Esophagus muscularis mucosa (tissue), 4 donors: ENCODE data around the gene PPP1R27. TPM values are rescaled to one million over a fixed set of nuclear protein-coding genes. Genes with fewer than 3 reads are reported as not detected.

Source experiments
- DNase-seq: peaks from one replicate; pipeline ENCODE4 v3.0.0-alpha.2; 2017; ENCODE audit errors: extremely low spot score
- H3K27ac ChIP-seq, 4 donors: fragments of 200-600 bp; sonication (generic); replicated peaks in 1 of 4; 1 replicate in 3 of 4; 2 replicates in 1 of 4; pipeline ENCODE4 v1.5.1; 2016 to 2019; ENCODE audit warnings: mild to moderate bottlenecking in 1 of 4
- H3K27me3 ChIP-seq, 4 donors: fragments of 200-600 bp; sonication (generic); one replicate each; pipeline versions ENCODE4 v1.5.1 to v1.6.0; 2016 to 2019
- H3K36me3 ChIP-seq, 4 donors: fragments of 200-600 bp; sonication (generic); one replicate each; pipeline ENCODE4 v1.5.1; 2016 to 2019
- H3K4me1 ChIP-seq, 4 donors: fragments of 200-600 bp; sonication (generic); one replicate each; pipeline ENCODE4 v1.5.1; 2016 to 2019
- H3K4me3 ChIP-seq, 4 donors: fragments of 200-600 bp; sonication (generic); 1 replicate in 2 of 4; 2 replicates in 2 of 4; pipeline ENCODE4 v1.5.1; 2016 to 2019; ENCODE audit warnings: mild to moderate bottlenecking in 4 of 4, moderate library complexity in 1 of 4
- H3K9me3 ChIP-seq, 4 donors: fragments of 200-600 bp; sonication (generic); 1 replicate in 3 of 4; 2 replicates in 1 of 4; pipeline ENCODE4 v1.5.1; 2016 to 2019
- EP300 ChIP-seq: sonication (generic); formaldehyde crosslinking; IDR thresholded peaks from one replicate; pipeline ENCODE4 v1.6.1; 2017; ENCODE audit warnings: antibody characterized with exemption
- POLR2A ChIP-seq: fragments of 450-650 bp; IDR thresholded peaks from one replicate; pipeline ENCODE4 v1.6.1; 2017; ENCODE audit warnings: antibody characterized with exemption, moderate library complexity, mild to moderate bottlenecking, low read depth
- POLR2AphosphoS5 ChIP-seq, 2 donors: sonication (generic); formaldehyde crosslinking; IDR thresholded peaks; one replicate each; pipeline ENCODE4 v1.6.1; 2017; ENCODE audit warnings: antibody characterized with exemption in 2 of 2
- WGBS: methylation state at CpG from one replicate; pipeline ENCODE4 v1.1.5; 2018; 5-methylcytosine and 5-hydroxymethylcytosine counted together
- intact Hi-C: fragments of 100-400 bp; cut with DNase I; formaldehyde crosslinking; loops from one replicate; pipeline ENCODE4 v1.15.1; 2023
- total RNA-seq, 4 donors: library from RNA; depleted of rRNA; stranded (reverse); fragments of >200 nt; gene quantifications; one replicate each; pipeline versions ENCODE4 v1.1.0 to v1.2.1, GENCODE V29; 2016
- TF ChIP-seq, protein P1 (sequence below), 3 experiments: fragments of 200-600 bp in 2 of 3; fragments of 450-650 bp in 1 of 3; sonication (generic) in 2 of 3; IDR thresholded peaks; one replicate each; pipeline ENCODE4 v1.5.1; 2017 to 2019; ENCODE audit warnings: antibody characterized with exemption in 3 of 3, mild to moderate bottlenecking in 2 of 3, moderate library complexity in 1 of 3

PPP1R27 gene
- total RNA-seq, 4 donors from 2014 or later: not detected

DNA sequence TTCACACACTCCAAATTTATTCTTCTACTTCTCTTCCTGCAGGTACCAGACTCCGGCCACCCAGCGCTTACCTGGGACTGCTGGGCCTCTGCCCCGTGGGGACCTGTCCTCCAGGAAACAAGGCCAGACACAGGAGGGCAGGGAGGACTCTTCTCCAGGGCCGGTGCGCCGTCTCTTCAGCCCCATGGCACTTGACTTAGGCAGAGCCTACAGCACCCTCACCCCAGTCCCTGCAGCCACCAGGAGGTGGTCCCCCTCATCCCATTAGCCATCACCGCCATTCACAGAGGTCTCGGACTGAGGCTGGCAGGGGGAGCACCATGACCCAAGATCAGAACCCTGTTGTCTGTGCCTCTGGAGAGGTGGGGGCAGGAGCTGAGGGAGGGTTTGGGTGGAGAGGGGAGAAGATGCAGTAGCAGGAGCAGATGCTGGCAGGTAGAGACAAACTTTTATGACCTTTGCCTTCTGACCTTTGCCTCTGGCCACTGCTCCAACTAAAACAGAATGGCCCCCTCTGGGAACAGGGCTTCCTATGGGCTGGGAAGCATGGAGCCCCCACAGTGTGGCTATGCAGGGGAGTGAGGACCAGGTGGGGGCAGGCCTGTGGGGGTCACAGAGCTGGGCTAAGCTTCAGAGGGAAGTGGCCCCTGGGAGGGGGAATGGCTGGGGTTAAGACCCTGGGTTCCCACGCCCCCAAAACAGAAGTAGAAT, 32.6 kb downstream of the PPP1R27 start:
- H3K27ac ChIP-seq: no peak overlapping the region
- no peaks in the 10 kb centered on the region for H3K36me3 ChIP-seq
- peaks cover 0 to 76% (median 37%) of the 10 kb centered on the region in 4 donors for H3K27me3 ChIP-seq
- intact Hi-C loops: no loop called here
- H3K4me1 ChIP-seq: peaks cover 12 to 24% (median 20%) of the 10 kb centered on the region in 4 donors
- H3K4me3 ChIP-seq: no peak overlapping the region
- no peak for DNase-seq
- TF ChIP-seq, protein P1, sequence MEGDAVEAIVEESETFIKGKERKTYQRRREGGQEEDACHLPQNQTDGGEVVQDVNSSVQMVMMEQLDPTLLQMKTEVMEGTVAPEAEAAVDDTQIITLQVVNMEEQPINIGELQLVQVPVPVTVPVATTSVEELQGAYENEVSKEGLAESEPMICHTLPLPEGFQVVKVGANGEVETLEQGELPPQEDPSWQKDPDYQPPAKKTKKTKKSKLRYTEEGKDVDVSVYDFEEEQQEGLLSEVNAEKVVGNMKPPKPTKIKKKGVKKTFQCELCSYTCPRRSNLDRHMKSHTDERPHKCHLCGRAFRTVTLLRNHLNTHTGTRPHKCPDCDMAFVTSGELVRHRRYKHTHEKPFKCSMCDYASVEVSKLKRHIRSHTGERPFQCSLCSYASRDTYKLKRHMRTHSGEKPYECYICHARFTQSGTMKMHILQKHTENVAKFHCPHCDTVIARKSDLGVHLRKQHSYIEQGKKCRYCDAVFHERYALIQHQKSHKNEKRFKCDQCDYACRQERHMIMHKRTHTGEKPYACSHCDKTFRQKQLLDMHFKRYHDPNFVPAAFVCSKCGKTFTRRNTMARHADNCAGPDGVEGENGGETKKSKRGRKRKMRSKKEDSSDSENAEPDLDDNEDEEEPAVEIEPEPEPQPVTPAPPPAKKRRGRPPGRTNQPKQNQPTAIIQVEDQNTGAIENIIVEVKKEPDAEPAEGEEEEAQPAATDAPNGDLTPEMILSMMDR (IDR thresholded peaks at IDR 0.05): no peak
- no peak for TF ChIP-seq POLR2A
- no peak for TF ChIP-seq POLR2AphosphoS5 (IDR thresholded peaks at IDR 0.05)
- no peak for TF ChIP-seq EP300
- no peaks in the 10 kb centered on the region for H3K9me3 ChIP-seq
- WGBS: 93% methylated on average over 8 of the region's 9 CpGs

DNA sequence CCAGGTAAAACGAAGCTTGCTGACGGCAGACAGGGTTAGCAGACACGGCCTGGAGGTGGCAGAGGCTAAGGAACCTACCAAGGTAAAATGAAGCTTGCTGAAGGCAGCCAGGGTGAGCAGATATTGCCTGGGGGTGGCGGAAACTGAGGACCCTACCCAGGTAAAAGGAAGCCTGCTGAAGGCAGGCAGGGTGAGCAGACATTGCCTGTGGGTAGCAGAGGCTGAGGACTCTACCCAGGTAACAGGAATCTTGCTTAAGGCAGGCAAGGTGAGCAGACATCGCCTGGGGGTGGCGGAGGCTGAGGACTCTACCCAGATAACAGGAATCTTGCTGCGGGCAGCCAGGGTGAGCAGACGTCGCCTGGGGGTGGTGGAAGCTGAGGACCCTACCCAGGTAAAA, 33.5 kb downstream of the PPP1R27 start:
- H3K4me1 ChIP-seq: peaks cover 12 to 24% (median 20%) of the 10 kb centered on the region in 4 donors
- H3K36me3 ChIP-seq: no peaks in the 10 kb centered on the region
- TF ChIP-seq POLR2AphosphoS5 (IDR thresholded peaks at IDR 0.05) (no peak), EP300 (no peak), POLR2A (no peak)
- TF ChIP-seq, protein P1 (IDR thresholded peaks at IDR 0.05): no peak
- no peaks in the 10 kb centered on the region for H3K9me3 ChIP-seq
- no peak overlapping the region for H3K4me3 ChIP-seq
- H3K27me3 ChIP-seq: peaks cover 0 to 67% (median 37%) of the 10 kb centered on the region in 4 donors
- DNase-seq: no peak
- 73% methylated on average over 9 of the region's 9 CpGs for WGBS
- intact Hi-C loops: no loop called here
- no peak overlapping the region for H3K27ac ChIP-seq

- H3K4me3 ChIP-seq: no peak overlapping the region
- intact Hi-C loops: no loop called here
- no peak for DNase-seq
- H3K9me3 ChIP-seq: no peaks in the 10 kb centered on the region
- no peaks in the 10 kb centered on the region for H3K36me3 ChIP-seq
- no peak overlapping the region for H3K27ac ChIP-seq
- TF ChIP-seq EP300 (no peak), POLR2A (no peak), POLR2AphosphoS5 (IDR thresholded peaks at IDR 0.05) (no peak)
- TF ChIP-seq, protein P1 (IDR thresholded peaks at IDR 0.05): no peak
- H3K4me1 ChIP-seq: no peaks in the 10 kb centered on the region
- 45% methylated on average over 6 of the region's 8 CpGs for WGBS
- H3K27me3 ChIP-seq: peaks cover 0 to 32% (median 3%) of the 10 kb centered on the region in 4 donors
These were observed 40.3 kb downstream of the PPP1R27 start for GRCh38 chr17:81794509-81794908.

DNA sequence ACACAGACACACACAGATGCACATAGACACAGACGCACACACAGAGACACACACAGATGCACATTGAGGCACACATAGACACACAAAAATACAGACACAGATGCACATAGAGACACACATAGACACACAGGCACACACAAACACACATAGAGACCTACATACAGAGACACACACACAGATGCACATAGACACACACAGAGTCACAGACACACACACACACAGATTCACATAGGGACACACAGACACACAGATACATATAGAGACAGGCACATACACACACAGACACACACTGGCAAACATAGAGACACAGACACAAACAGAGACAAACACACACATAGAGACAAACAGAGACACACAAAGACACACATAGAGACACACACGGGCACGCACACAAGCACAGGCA, 40.8 kb downstream of the PPP1R27 start:
- Histone ChIP-seq H3K27ac (no peak overlapping the region), H3K36me3 (no peaks in the 10 kb centered on the region), H3K9me3 (no peaks in the 10 kb centered on the region), H3K4me1 (no peaks in the 10 kb centered on the region), H3K4me3 (no peak overlapping the region), H3K27me3 (peaks cover 0 to 32% (median 3%) of the 10 kb centered on the region in 4 donors)
- 82% methylated on average over 3 of the region's 3 CpGs for WGBS
- DNase-seq: no peak
- TF ChIP-seq, protein P1 (IDR thresholded peaks at IDR 0.05): no peak
- TF ChIP-seq EP300: no peak
- TF ChIP-seq POLR2AphosphoS5 (IDR thresholded peaks at IDR 0.05): no peak
- TF ChIP-seq POLR2A: no peak
- intact Hi-C loops: no loop called here
